Smooth muscle cell (in vitro differentiated cells): ENCODE measurements around the gene EIF3F. TPM values are rescaled to one million over a fixed set of nuclear protein-coding genes. Genes with fewer than 3 reads are reported as not detected.

Experiments used
- DNase-seq: peaks from one replicate; lab custom pipeline; 2025; ENCODE audit not compliant: unreplicated experiment; lab: John Stamatoyannopoulos, UW
- H2AFZ ChIP-seq: fragments of 200-600 bp; sonication (generic); 2 replicates; pipeline ENCODE4 v1.6.0; 2016; ENCODE audit warnings: antibody characterized with exemption, low read depth, mild to moderate bottlenecking
- H3F3A ChIP-seq: fragments of 200-600 bp; sonication (generic); 2 replicates; pipeline ENCODE4 v1.6.0; 2017; ENCODE audit warnings: antibody characterized with exemption, low read depth
- H3K27ac ChIP-seq: fragments of 200-600 bp; sonication (generic); 2 replicates; pipeline ENCODE4 v1.5.1; 2016; ENCODE audit warnings: low read depth, mild to moderate bottlenecking
- H3K27me3 ChIP-seq: fragments of 200-600 bp; sonication (generic); 2 replicates; pipeline ENCODE4 v1.6.1; 2016; ENCODE audit warnings: low read depth, mild to moderate bottlenecking
- H3K36me3 ChIP-seq: fragments of 200-600 bp; sonication (generic); 2 replicates; pipeline ENCODE4 v1.5.1; 2016; ENCODE audit warnings: low read depth
- H3K4me1 ChIP-seq: fragments of 200-600 bp; sonication (generic); 2 replicates; pipeline ENCODE4 v1.5.1; 2016; ENCODE audit warnings: low read depth
- H3K4me2 ChIP-seq: fragments of 200-600 bp; sonication (generic); 2 replicates; pipeline ENCODE4 v1.6.0; 2016; ENCODE audit warnings: mild to moderate bottlenecking
- H3K4me3 ChIP-seq: fragments of 200-600 bp; sonication (generic); 2 replicates; pipeline ENCODE4 v1.5.1; 2016; ENCODE audit warnings: mild to moderate bottlenecking
- H3K79me2 ChIP-seq: fragments of 200-600 bp; sonication (generic); 2 replicates; pipeline ENCODE4 v1.6.0; 2016; ENCODE audit warnings: low read depth, mild to moderate bottlenecking
- H3K9ac ChIP-seq: fragments of 200-600 bp; sonication (generic); 2 replicates; pipeline ENCODE4 v1.6.0; 2016; ENCODE audit warnings: low read depth
- H3K9me3 ChIP-seq: fragments of 200-600 bp; sonication (generic); replicated peaks from 2 replicates; pipeline ENCODE4 v1.5.1; 2016; ENCODE audit warnings: low read depth
- H4K20me1 ChIP-seq: fragments of 200-600 bp; sonication (generic); 2 replicates; pipeline ENCODE4 v1.6.0; 2016; ENCODE audit warnings: low read depth
- CTCF ChIP-seq: fragments of 200-600 bp; sonication (generic); IDR thresholded peaks from 2 replicates; pipeline ENCODE4 v1.5.1; 2017; ENCODE audit warnings: borderline replicate concordance, mild to moderate bottlenecking, antibody characterized with exemption; ENCODE audit not compliant: insufficient read depth, poor library complexity, severe bottlenecking
- WGBS: methylation state at CpG from one replicate; pipeline ENCODE4 v1.1.7; 2016; ENCODE audit warnings: low lambda C conversion rate; 5-methylcytosine and 5-hydroxymethylcytosine counted together
- polyA plus RNA-seq: library from polyadenylated mRNA; unstranded; fragments of >200 nt; fragmentation: Nextera tagmentation; extraction: Ambion mirVana; gene quantifications from 2 replicates; pipeline ENCODE4 v1.2.1, GENCODE V29; 2016
- total RNA-seq: library from RNA; depleted of rRNA; stranded (reverse); fragments of >200 nt; gene quantifications from 2 replicates; pipeline ENCODE4 v1.2.3, GENCODE V29; 2014

The EIF3F gene
- total and polyA plus RNA-seq, 2 experiments from 2014 or later, result 148 to 199 TPM

GRCh38 chr11:8036986-8037385, 49.8 kb downstream of the EIF3F start:
- TF ChIP-seq CTCF, result no peak
- no peaks in the 10 kb centered on the region for H3F3A ChIP-seq
- no peaks in the 10 kb centered on the region for H3K79me2 ChIP-seq
- H3K4me1 ChIP-seq, result peaks cover 3% of the 10 kb centered on the region
- WGBS, result 92% methylated on average over 5 of the region's 5 CpGs
- H3K36me3 ChIP-seq, result no peaks in the 10 kb centered on the region
- no peak overlapping the region for H2AFZ ChIP-seq
- H3K9me3 ChIP-seq, result no peaks in the 10 kb centered on the region
- no peak for DNase-seq
- peaks cover 5% of the 10 kb centered on the region for H3K27me3 ChIP-seq
- no peaks in the 10 kb centered on the region for H4K20me1 ChIP-seq
- no peak overlapping the region for H3K4me2 ChIP-seq
- H3K9ac ChIP-seq, result no peak overlapping the region
- H3K27ac ChIP-seq, result no peak overlapping the region
- H3K4me3 ChIP-seq, result no peak overlapping the region

GRCh38 chr11:8038393-8038792, 51.3 kb downstream of the EIF3F start:
- no peak for DNase-seq
- H3K79me2 ChIP-seq, result no peaks in the 10 kb centered on the region
- H3K4me3 ChIP-seq, result no peak overlapping the region
- no peak for TF ChIP-seq CTCF
- H3K36me3 ChIP-seq, result no peaks in the 10 kb centered on the region
- no peak overlapping the region for H3K9ac ChIP-seq
- H3K4me2 ChIP-seq, result no peak overlapping the region
- H3F3A ChIP-seq, result no peaks in the 10 kb centered on the region
- no peak overlapping the region for H3K27ac ChIP-seq
- no peaks in the 10 kb centered on the region for H4K20me1 ChIP-seq
- no peak overlapping the region for H2AFZ ChIP-seq
- peaks cover 1% of the 10 kb centered on the region for H3K4me1 ChIP-seq
- no peaks in the 10 kb centered on the region for H3K9me3 ChIP-seq
- H3K27me3 ChIP-seq, result peaks cover 5% of the 10 kb centered on the region
- WGBS, result 91% methylated on average over 8 of the region's 8 CpGs

GRCh38 chr11:8038811-8039529, 51.8 kb downstream of the EIF3F start:
- Histone ChIP-seq H4K20me1 (no peaks in the 10 kb centered on the region), H3K9ac (no peak overlapping the region), H2AFZ (no peak overlapping the region), H3K9me3 (no peaks in the 10 kb centered on the region), H3K36me3 (no peaks in the 10 kb centered on the region), H3K4me3 (no peak overlapping the region), H3F3A (no peaks in the 10 kb centered on the region), H3K79me2 (no peaks in the 10 kb centered on the region), H3K27ac (no peak overlapping the region), H3K4me1 (no peaks in the 10 kb centered on the region), H3K27me3 (peaks cover 6% of the 10 kb centered on the region), H3K4me2 (no peak overlapping the region)
- TF ChIP-seq CTCF, result no peak
- WGBS, result 87% methylated on average over 12 of the region's 12 CpGs
- DNase-seq, result no peak
